K562 (cell line): ENCODE data around the gene KCNQ5. TPM values are rescaled to one million over a fixed set of nuclear protein-coding genes. Genes with fewer than 3 reads are reported as not detected.

Experiments
- AFF1 ChIP-seq, 2 experiments: fragments of 450-650 bp; IDR thresholded peaks; 2 replicates each; pipeline ENCODE4 v1.6.1; 2018; ENCODE audit warnings: mild to moderate bottlenecking in 2 of 2, low read depth in 1 of 2; ENCODE audit not compliant: partially characterized antibody in 2 of 2
- E2F5 ChIP-seq: sonication (generic); formaldehyde crosslinking; IDR thresholded peaks from 2 replicates; pipeline ENCODE4 v1.8.0; 2022; ENCODE audit warnings: mild to moderate bottlenecking, missing genetic modification reagents
- JUNB ChIP-seq: fragments of 450-650 bp; formaldehyde crosslinking; conservative IDR thresholded peaks from 2 replicates; pipeline ENCODE4 v1.4.0; 2020; ENCODE audit warnings: mild to moderate bottlenecking
- PTRF ChIP-seq: fragments of 450-650 bp; IDR thresholded peaks from 2 replicates; pipeline ENCODE4 v1.6.1; 2016; ENCODE audit warnings: mild to moderate bottlenecking, missing genetic modification characterization, missing compliant biosample characterization
- SAP30 ChIP-seq: fragments of 200-600 bp; sonication (generic); IDR thresholded peaks from 2 replicates; pipeline ENCODE4 v1.6.1; 2012; ENCODE audit warnings: borderline replicate concordance, low read depth, mild to moderate bottlenecking, moderate library complexity, low read length, control low read depth, inconsistent platforms; ENCODE audit not compliant: insufficient read depth, poor library complexity, severe bottlenecking
- ZBTB1 ChIP-seq: sonication (generic); formaldehyde crosslinking; IDR thresholded peaks from 2 replicates; pipeline ENCODE4 v1.8.1; 2023; ENCODE audit warnings: missing genetic modification reagents, low read depth, mild to moderate bottlenecking, borderline replicate concordance
- polyA plus RNA-seq, 8 experiments: library from polyadenylated mRNA; depleted of rRNA in 4 of 8; stranded (reverse) in 5 of 8; unstranded in 3 of 8; fragments of >200 nt; fragmentation: Nextera tagmentation in 2 of 8; fragmentation: Illumina TruSeq in 1 of 8; extraction: Ambion mirVana in 2 of 8; extraction: Trizol in 1 of 8; gene quantifications; 2 replicates each; pipeline versions ENCODE4 v1.2.1 to v1.2.3, GENCODE V29; 2011 to 2014; ENCODE audit warnings: inconsistent platforms in 1 of 8, missing spikeins in 1 of 8
- total RNA-seq, 7 experiments: library from RNA; depleted of rRNA in 6 of 7; stranded (reverse); fragments of >200 nt in 6 of 7; fragmentation: Illumina TruSeq in 2 of 7; extraction: Trizol in 2 of 7; gene quantifications; 2 replicates each; pipeline versions ENCODE4 v1.2.1 to v1.2.3, GENCODE V29; 2011 to 2021; ENCODE audit warnings: low replicate concordance in 1 of 7

The KCNQ5 gene
- total and polyA plus RNA-seq, 9 of the 15 experiments (the other 6 are each of a cell fraction or from before 2014, with no cell fraction given), result 0.31 to 5.9 (median 2.6) TPM

- TF ChIP-seq SAP30 (no peak), ZBTB1 (CRISPR knock-in tag) (no peak), PTRF (tag) (no peak), AFF1 (IDR thresholded peaks at IDR 0.05; ENCODE audit: low read depth in 1 of 2, partially characterized antibody in 2 of 2) (no peak), E2F5 (CRISPR knock-in tag) (no peak), JUNB (no peak)
Measured at GRCh38 chr6:73050706-73051105, 428.8 kb downstream of the KCNQ5 start (continued).
